BJ (cell line): Measurements from ENCODE around the gene HPDL. TPM values are rescaled to one million over a fixed set of nuclear protein-coding genes. Genes with fewer than 3 reads are reported as not detected.

ENCODE experiments used
- CTCF ChIA-PET: fragments of 350-600 bp; formaldehyde crosslinking; extraction: SDS; loops from one replicate; lab custom pipeline; 2021; ENCODE audit warnings: antibody characterized with exemption, inconsistent platforms; lab: Yijun Ruan, JAX
- POLR2A ChIA-PET: fragments of 300-600 bp; sonication (Branson Sonifier 250); formaldehyde crosslinking; extraction: SDS; loops from one replicate; lab custom pipeline; 2021; ENCODE audit warnings: antibody characterized with exemption; lab: Charles Lee
- DNase-seq: peaks from one replicate; pipeline ENCODE4 v3.0.0-alpha.2; 2011; ENCODE audit warnings: low read depth
- H3K27me3 ChIP-seq: 2 replicates; pipeline ENCODE4 v1.6.0; 2011; ENCODE audit warnings: low read length; ENCODE audit not compliant: control insufficient read depth, insufficient read depth
- H3K36me3 ChIP-seq: 2 replicates; pipeline ENCODE4 v1.5.1; 2011; ENCODE audit warnings: low read length; ENCODE audit not compliant: control insufficient read depth, insufficient read depth
- H3K4me3 ChIP-seq: 2 replicates; pipeline ENCODE4 v1.5.1; 2011; ENCODE audit warnings: low read depth, mild to moderate bottlenecking, control low read depth, low read length
- CTCF ChIP-seq: IDR thresholded peaks from 2 replicates; pipeline ENCODE4 v1.5.1; 2011; ENCODE audit warnings: low read depth, mild to moderate bottlenecking, control low read depth, inconsistent platforms, low read length, moderate library complexity; ENCODE audit not compliant: insufficient read depth
- polyA plus RNA-seq: library from polyadenylated mRNA; depleted of rRNA; stranded (reverse); fragments of >200 nt; gene quantifications from 2 replicates; pipeline ENCODE4 v1.2.3, GENCODE V29; 2011; rRNA removed

Gene HPDL
- polyA plus RNA-seq, 1 experiment: 0.56 TPM

GRCh38 chr1:45370575-45370974 is 43.9 kb downstream of the HPDL start:
- ChIA-PET POLR2A (no interaction called here), CTCF (interaction anchor here (1.1 to 1.8 kb wide), 2 partner anchors 11 to 122 kb away, joined by 3 to 7 read pairs; no protein-coding TSS in a partner anchor)

DNA sequence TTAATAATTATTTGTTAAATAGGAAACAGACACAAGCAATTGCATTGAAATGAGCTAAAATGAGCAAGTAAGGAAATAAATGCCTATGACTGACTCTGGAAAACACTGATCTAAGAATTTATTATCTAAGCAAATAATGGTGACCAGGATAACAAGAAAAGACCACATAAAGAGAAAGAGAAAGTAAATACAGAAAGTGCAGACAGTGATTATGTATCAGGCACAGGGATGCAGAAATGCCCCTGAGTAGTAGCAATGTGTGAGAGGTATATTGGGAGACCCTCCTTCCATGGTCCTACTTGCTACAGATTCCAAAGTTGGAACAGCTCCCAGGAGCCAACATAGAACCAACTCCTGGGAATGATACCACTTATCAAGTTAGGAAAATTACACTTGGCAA is 46.9 kb downstream of the HPDL start:
- no peak overlapping the region for H3K4me3 ChIP-seq
- ChIA-PET POLR2A (no interaction called here), CTCF (interaction anchor here (1.0 kb wide), 1 partner anchor 119 kb away, joined by 4 read pairs; no protein-coding TSS in a partner anchor)
- H3K27me3 ChIP-seq: no peaks in the 10 kb centered on the region
- TF ChIP-seq CTCF: no peak
- no peak for DNase-seq
- no peaks in the 10 kb centered on the region for H3K36me3 ChIP-seq

More at GRCh38 chr1:45370575-45370974, 43.9 kb downstream of the HPDL start:
- DNase-seq: no peak
- H3K4me3 ChIP-seq: no peak overlapping the region
- no peak for TF ChIP-seq CTCF
- no peaks in the 10 kb centered on the region for H3K27me3 ChIP-seq
- no peaks in the 10 kb centered on the region for H3K36me3 ChIP-seq

DNA sequence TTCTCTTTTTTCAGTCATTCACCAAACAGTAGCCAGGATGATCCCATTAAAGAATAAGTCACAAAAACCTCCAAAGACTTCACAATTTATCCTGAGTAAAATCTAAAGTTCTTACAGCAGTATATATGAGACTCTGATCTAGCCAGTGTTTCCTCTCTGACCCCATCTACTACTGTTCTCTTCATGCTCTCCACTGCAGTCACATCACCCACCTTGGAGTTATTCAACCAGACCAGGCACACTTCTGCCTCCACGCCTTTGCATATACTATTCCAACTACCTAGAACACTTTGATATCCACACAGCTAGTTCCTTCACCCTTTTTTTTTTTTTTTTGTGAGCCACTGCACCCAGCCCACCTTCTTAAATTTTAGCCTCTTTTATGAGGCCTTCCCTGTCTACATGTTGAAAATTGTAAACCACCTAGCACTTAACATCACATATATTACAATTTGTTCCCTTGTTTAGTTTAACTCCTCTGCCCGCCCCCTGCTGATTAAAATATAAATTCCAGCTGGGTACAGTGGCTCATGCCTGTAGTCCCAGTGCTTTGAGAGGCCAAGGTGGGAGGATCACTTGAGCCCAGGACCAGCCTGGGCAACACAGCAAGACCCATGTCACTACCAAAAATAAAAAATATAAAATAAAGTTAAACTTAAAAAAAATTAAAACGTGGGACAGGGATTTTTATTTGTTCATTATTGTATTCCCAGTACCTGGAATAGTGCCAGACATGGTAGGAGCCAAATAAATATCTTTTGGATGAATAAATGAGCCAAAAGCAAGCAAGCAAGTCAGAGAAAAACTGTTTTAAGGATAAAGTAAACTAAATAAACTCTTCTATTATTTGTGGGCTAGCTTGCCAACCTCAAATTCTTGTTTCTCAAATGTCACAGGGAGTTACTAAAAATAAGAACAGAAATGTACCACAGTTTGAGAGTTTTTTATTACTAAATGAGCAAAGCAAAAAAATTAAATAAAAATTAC is 48.7 kb downstream of the HPDL start:
- CTCF ChIA-PET: interaction anchor here (1.2 kb wide), 1 partner anchor 16 kb away, joined by 5 read pairs; no protein-coding TSS in a partner anchor
- peak; percentile 12 for DNase-seq
- Histone ChIP-seq H3K4me3 (no peak overlapping the region), H3K36me3 (no peaks in the 10 kb centered on the region), H3K27me3 (no peaks in the 10 kb centered on the region)
- peak; percentile 13; the same call in 1 of the 2 replicates for TF ChIP-seq CTCF
- POLR2A ChIA-PET: no interaction called here

DNA sequence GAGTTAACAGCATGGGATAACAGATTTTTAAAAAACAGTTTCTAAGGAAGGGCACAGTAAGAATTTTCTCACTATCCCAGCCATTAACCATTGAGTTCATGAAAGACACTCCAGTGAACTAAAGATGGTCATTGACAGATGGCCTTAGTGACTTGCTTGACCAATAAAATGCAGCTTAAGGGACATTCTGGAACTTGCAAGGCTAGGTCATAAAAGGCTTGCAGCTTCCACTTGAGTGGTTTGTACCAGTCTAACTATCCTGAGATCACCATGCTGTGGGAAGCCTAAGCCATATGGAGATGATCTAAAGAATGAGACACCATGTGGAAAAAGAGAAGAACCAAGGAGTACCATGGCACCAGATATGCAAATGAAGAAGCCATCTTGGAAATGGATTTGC is 51.5 kb downstream of the HPDL start:
- Histone ChIP-seq H3K4me3 (no peak overlapping the region), H3K36me3 (no peaks in the 10 kb centered on the region), H3K27me3 (no peaks in the 10 kb centered on the region)
- ChIA-PET CTCF (interaction anchor here (1.3 to 1.7 kb wide), 2 partner anchors 18 to 115 kb away, joined by 5 to 6 read pairs; no protein-coding TSS in a partner anchor), POLR2A (no interaction called here)
- TF ChIP-seq CTCF: no peak
- DNase-seq: no peak

Other genes with a start within 250 kb of the HPDL start
- 0.07 and 0.15 TPM in 2 replicates for gene ZSWIM5, start 120.3 kb upstream of the HPDL start, polyA plus RNA-seq
- 12.8 and 19.4 TPM in 2 replicates for gene TOE1, start 13.3 kb downstream of the HPDL start, polyA plus RNA-seq
- 7.4 and 11.7 TPM in 2 replicates for gene MUTYH, start 13.5 kb downstream of the HPDL start, polyA plus RNA-seq
- 2.4 and 2.5 TPM in 2 replicates for gene TESK2, start 164.3 kb downstream of the HPDL start, polyA plus RNA-seq
- 1.4 and 1.6 TPM in 2 replicates for gene CCDC163, start 173.2 kb downstream of the HPDL start, polyA plus RNA-seq
- gene MMACHC, start 173.4 kb downstream of the HPDL start, polyA plus RNA-seq: 4.8 and 6.3 TPM in 2 replicates
- 414 and 752 TPM in 2 replicates for gene PRDX1, start 195.0 kb downstream of the HPDL start, polyA plus RNA-seq
- 161 and 188 TPM in 2 replicates for gene AKR1A1, start 223.9 kb downstream of the HPDL start, polyA plus RNA-seq